Lung microvascular endothelial cell (primary cell): ENCODE results near the gene SYNE3. TPM values are rescaled to one million over a fixed set of nuclear protein-coding genes. Genes with fewer than 3 reads are reported as not detected.
A peak's percentile ranks its signal among the peaks of the same experiment; 100 is the strongest.

Experiments
- DNase-seq, 2 donors: peaks; one replicate each; pipeline versions ENCODE4 v3.0.0 to v3.0.0-alpha.2; 2010; ENCODE audit warnings: low read depth in 2 of 2
- total RNA-seq: library from RNA; depleted of rRNA; stranded (reverse); fragments of >200 nt; gene quantifications from 2 replicates; pipeline ENCODE4 v1.2.1, GENCODE V29; 2014

Gene SYNE3
- total RNA-seq, 1 donor from 2014 or later, result 12.5 TPM

DNA sequence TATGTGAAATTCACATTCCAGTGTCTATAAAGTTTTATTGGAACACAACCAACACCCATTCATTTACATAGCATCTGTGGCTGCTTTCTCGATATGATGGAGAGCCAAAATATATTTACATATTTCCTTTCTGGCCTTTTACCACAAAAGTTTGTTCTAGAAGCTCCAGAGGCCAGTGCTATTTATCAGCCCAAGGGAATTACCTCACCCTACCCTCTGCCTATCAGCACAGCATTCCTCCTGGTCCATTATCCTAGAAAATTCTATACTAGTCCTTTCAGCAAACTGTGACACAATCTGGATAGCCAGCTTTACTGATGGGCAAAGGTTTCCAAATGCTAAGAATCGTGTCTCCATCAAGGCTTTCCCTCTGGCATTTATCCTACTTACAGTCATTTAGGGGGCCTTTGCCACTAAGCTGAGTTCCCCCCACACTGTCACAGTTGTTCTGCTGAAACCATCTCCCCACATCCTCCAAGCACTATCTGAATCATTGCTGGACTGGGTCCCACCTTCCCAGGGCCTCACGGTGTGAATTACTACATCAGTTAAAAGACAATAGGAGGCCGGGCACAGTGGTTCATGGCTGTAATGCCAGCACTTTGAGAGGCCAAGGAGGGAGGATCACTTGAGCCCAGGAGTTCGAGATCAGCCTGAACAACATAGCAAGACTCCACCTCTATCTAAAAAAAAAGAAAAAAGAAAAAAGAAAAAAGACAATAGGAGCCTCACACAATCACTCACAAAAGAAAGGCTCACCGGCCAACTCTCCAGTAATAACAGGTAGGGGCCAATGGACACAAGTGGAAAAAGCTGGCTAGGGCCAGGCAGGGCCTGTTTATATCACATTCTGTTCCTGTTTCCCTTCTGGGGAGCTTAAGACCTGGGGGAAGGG, 12.1 kb downstream of the SYNE3 start:
- peak; percentile 66 to 87 for DNase-seq

- no peak for DNase-seq
Observed at GRCh38 chr14:95503365-95504134, 12.9 kb downstream of the SYNE3 start.

DNA sequence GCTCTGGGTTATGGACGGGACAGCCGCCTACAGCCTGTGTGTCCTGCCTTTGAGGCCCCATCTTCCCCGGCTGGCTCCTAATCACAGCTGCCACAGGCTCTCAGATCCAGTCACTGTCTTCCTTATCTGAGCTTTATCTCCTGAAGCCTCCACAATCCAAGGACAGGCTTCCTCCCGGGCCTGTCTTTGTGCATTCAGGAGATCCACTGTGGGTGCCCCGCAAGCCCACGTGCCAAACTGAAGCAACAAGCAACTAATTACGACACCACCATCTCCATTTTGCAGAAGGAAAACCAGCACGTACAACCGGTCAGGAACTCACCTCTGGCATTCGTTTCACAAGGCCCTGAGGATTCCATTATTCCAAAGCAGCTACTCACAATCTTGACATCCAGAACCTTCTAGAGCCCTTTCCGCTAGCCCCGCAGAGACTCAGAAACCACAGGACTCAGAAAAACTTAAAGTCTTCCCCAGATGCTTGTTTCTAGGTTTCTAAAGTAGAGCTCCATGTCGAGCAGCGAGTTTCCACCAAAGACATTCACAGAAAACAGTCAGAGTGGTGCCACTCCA, 14.0 kb downstream of the SYNE3 start:
- no peak for DNase-seq

GRCh38 chr14:95500772-95501401, 15.6 kb downstream of the SYNE3 start:
- DNase-seq, result peak in 1 of 2 donors; percentile 83

GRCh38 chr14:95500201-95500681, 16.2 kb downstream of the SYNE3 start:
- DNase-seq, result no peak

GRCh38 chr14:95499354-95499750, 17.1 kb downstream of the SYNE3 start:
- no peak for DNase-seq

- DNase-seq, result peak in 1 of 2 donors; percentile 60
Observed at GRCh38 chr14:95498622-95499353, 17.7 kb downstream of the SYNE3 start.

GRCh38 chr14:95497561-95498011, 18.9 kb downstream of the SYNE3 start:
- no peak for DNase-seq

- no peak for DNase-seq
Observed at GRCh38 chr14:95496690-95497259, 19.7 kb downstream of the SYNE3 start.

DNA sequence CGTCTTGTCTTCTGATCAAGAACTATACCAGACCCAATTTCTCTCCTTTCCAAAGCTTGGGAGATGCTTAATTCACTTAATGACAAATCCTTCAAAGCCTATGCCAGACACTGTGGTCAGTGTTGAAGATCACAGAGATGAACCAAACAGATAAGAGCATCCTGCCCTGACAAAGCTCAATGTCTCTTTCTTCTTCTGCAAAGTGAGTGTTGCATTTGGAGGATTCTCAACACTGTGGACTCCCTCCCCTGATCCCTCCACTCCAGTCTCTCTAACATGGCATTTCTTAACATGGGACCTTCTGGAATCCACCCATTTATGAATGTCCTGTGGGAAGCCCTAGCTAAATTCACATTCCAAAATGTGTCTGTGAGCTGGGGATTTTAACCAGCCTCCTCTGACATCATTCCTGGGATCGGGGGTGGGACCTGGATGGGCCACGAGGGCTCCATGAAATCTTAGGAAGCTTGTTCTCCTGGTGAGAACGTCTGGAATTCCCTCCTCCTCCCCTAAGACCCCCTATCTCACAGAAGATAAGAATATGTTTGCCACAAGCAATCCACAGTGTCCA, 20.3 kb downstream of the SYNE3 start:
- no peak for DNase-seq

DNA sequence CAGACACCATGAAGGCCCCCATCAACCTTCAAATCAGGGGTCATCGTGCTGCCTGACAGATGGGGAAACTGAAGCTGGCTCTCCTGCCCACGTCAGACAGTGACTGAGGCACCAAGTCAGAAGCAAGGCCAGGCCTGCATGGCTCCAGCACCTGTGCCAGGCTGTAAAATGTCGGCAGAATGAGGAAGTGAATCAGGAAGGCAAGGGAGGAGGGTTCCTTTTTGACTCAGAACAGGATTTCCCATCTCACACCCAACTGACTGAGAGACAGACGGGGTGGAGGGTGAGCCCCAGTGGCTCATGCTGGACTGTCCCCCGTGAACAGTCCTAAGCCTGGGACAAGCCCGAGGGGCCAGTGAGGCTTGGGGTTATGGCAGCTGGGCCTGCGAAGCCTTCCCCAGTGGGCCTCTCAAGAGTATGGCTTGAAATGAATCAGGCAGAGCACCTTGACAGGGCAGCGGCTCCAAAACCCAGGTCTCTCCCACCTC, 20.9 kb downstream of the SYNE3 start:
- peak; percentile 33 to 73 for DNase-seq

DNA sequence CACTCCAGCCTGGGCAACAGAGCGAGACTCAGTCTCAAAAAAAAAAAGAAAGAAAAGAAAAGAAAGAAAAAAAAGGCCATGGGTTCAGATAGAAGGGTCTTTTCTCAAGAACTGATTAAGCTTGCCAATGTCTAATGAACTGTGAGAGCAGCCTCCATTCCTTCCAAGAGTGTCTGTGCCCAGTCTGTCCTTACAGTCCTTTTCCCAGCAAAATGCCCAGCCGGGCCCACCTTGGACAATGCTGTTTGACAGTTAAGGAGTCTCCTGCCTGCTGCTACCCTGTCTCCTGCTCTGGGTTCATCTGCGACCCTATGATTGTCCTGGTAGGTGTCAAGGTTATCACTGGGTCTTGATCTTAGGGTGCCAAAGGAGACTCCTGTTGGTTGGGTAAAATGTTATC, 21.4 kb downstream of the SYNE3 start:
- no peak for DNase-seq

- no peak for DNase-seq
Observed at GRCh38 chr14:95494456-95494855, 22.0 kb downstream of the SYNE3 start.

- DNase-seq, result no peak
Observed at GRCh38 chr14:95493976-95494375, 22.5 kb downstream of the SYNE3 start.

- no peak for DNase-seq
Observed at GRCh38 chr14:95493503-95493902, 22.9 kb downstream of the SYNE3 start.

- DNase-seq, result no peak
Observed at GRCh38 chr14:95491936-95492608, 24.4 kb downstream of the SYNE3 start.

- peak in 1 of 2 donors; percentile 40 for DNase-seq
Observed at GRCh38 chr14:95490727-95491451, 25.6 kb downstream of the SYNE3 start.

DNA sequence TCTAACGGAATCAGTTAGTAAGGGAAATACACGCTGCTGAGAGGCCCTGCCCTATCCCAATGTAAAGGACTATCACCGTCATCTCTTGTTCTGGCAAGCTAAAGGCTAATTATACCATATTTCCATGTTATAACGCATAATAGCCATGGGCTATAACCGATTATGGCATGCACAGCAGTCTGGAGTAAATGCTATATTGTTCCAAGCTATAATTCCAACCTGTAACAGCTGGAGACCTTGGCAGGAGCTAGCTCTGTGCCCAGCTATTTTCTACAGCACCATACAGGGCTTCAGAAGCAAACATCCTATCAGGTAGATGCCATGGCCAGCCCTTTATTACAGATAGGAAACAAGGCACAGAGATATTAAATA, 26.3 kb downstream of the SYNE3 start:
- no peak for DNase-seq
